ENCODE results near the gene MRPL12. TPM values are rescaled to one million over a fixed set of nuclear protein-coding genes. Genes with fewer than 3 reads are reported as not detected.
A peak's percentile ranks its signal among the peaks of the same experiment; 100 is the strongest.

The MRPL12 gene
- total and polyA plus RNA-seq, 12 donors: 24.0 to 159 (median 85.6) TPM

- Histone ChIP-seq H3K4me1 (replicated peaks in 1 of 2) (peaks cover 15 to 32% of the 10 kb centered on the region in 2 donors), H3K27ac (no peak overlapping the region), H3K36me3 (replicated peaks in 1 of 2) (no peaks in the 10 kb centered on the region), H3K9me3 (replicated peaks in 1 of 3) (no peaks in the 10 kb centered on the region), H3K4me3 (no peak overlapping the region), H3K27me3 (no peaks in the 10 kb centered on the region)
- TF ChIP-seq POLR2A (IDR thresholded peaks at IDR 0.05): no peak
- TF ChIP-seq, protein P1, sequence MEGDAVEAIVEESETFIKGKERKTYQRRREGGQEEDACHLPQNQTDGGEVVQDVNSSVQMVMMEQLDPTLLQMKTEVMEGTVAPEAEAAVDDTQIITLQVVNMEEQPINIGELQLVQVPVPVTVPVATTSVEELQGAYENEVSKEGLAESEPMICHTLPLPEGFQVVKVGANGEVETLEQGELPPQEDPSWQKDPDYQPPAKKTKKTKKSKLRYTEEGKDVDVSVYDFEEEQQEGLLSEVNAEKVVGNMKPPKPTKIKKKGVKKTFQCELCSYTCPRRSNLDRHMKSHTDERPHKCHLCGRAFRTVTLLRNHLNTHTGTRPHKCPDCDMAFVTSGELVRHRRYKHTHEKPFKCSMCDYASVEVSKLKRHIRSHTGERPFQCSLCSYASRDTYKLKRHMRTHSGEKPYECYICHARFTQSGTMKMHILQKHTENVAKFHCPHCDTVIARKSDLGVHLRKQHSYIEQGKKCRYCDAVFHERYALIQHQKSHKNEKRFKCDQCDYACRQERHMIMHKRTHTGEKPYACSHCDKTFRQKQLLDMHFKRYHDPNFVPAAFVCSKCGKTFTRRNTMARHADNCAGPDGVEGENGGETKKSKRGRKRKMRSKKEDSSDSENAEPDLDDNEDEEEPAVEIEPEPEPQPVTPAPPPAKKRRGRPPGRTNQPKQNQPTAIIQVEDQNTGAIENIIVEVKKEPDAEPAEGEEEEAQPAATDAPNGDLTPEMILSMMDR (IDR thresholded peaks at IDR 0.05): no peak
- peak in 3 of 7 donors; percentile 37 to 50 (median 40) for DNase-seq
- 64 to 91% (median 87%) methylated on average over 6 to 32 of the region's 32 CpGs for WGBS, 4 donors
- intact Hi-C loops (cut with DNase I): no loop called here
Measured at GRCh38 chr17:81715107-81715871, 12.1 kb downstream of the MRPL12 start.

- no peak for TF ChIP-seq POLR2A (IDR thresholded peaks at IDR 0.05)
- TF ChIP-seq, protein P1 (IDR thresholded peaks at IDR 0.05): no peak
- peak in 3 of 7 donors; percentile 37 to 58 (median 48) for DNase-seq
Measured at GRCh38 chr17:81715872-81716673, 12.9 kb downstream of the MRPL12 start.

DNA sequence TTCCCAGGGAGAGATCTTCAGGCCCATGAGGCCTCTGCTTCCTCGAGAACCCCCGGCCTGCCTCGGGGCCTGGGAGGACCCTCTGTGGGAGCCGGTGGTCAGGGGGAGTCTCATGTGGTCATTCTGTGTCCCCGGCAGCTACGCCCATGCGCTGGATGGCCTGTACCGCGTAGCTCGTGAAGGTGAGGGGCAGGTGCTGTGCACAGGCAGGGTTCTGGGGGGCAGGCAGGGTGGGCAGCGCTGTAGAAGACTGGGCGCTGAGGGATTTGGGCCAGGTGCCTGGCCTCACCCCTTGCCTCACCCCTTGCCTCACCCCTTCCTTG is 13.5 kb downstream of the MRPL12 start:
- H3K27ac ChIP-seq: no peak overlapping the region
- H3K4me3 ChIP-seq: no peak overlapping the region
- intact Hi-C loops (cut with DNase I): no loop called here
- WGBS, 4 donors: 93 to 98% methylated on average over 7 to 12 of the region's 12 CpGs; no CpG with 5 or more reads in 2 of the 4 donors
- no peak for TF ChIP-seq POLR2A (IDR thresholded peaks at IDR 0.05)
- TF ChIP-seq, protein P1 (IDR thresholded peaks at IDR 0.05): no peak
- peak in 1 of 7 donors; percentile 49 for DNase-seq
- peaks cover 10 to 20% of the 10 kb centered on the region in 2 donors for H3K4me1 ChIP-seq (replicated peaks in 1 of 2)
- no peaks in the 10 kb centered on the region for H3K27me3 ChIP-seq
- no peaks in the 10 kb centered on the region for H3K9me3 ChIP-seq (replicated peaks in 1 of 3)
- H3K36me3 ChIP-seq (replicated peaks in 1 of 2): no peaks in the 10 kb centered on the region

More at GRCh38 chr17:81715872-81716673, 12.9 kb downstream of the MRPL12 start:
- intact Hi-C loops (cut with DNase I): no loop called here
- H3K4me3 ChIP-seq: no peak overlapping the region
- WGBS, 4 donors: 78 to 97% (median 85%) methylated on average over 10 to 43 of the region's 43 CpGs
- H3K9me3 ChIP-seq (replicated peaks in 1 of 3): no peaks in the 10 kb centered on the region
- H3K27me3 ChIP-seq: no peaks in the 10 kb centered on the region
- H3K36me3 ChIP-seq (replicated peaks in 1 of 2): no peaks in the 10 kb centered on the region
- H3K27ac ChIP-seq: no peak overlapping the region
- H3K4me1 ChIP-seq (replicated peaks in 1 of 2): peaks cover 14 to 25% of the 10 kb centered on the region in 2 donors

GRCh38 chr17:81717049-81717765 is 14.0 kb downstream of the MRPL12 start:
- H3K9me3 ChIP-seq (replicated peaks in 1 of 3): no peaks in the 10 kb centered on the region
- peak in 1 of 7 donors; percentile 46 for DNase-seq
- no peak overlapping the region for H3K27ac ChIP-seq
- no peaks in the 10 kb centered on the region for H3K27me3 ChIP-seq
- no peak for TF ChIP-seq POLR2A (IDR thresholded peaks at IDR 0.05)
- TF ChIP-seq, protein P1 (IDR thresholded peaks at IDR 0.05): no peak
- no peak overlapping the region for H3K4me3 ChIP-seq
- H3K4me1 ChIP-seq (replicated peaks in 1 of 2): peaks cover 12 to 22% of the 10 kb centered on the region in 2 donors
- no peaks in the 10 kb centered on the region for H3K36me3 ChIP-seq (replicated peaks in 1 of 2)
- WGBS, 4 donors: 93 to 95% (median 94%) methylated on average over 3 to 25 of the region's 25 CpGs
- intact Hi-C loops (cut with DNase I): no loop called here
